Stimulated activated CD4-positive, alpha-beta T cell treated with anti-CD3 and anti-CD28 coated beads, Interleukin-1b, Interleukin-23, amount 100 ng/mL, for 48 hours (primary cell): ENCODE data around the gene CSTB.
A peak's percentile ranks its signal among the peaks of the same experiment; 100 is the strongest.
"Not testable (repeated sequence)": the region's sequence is repeated elsewhere in the genome, so short reads cannot be mapped to it uniquely, and the experiment has no call there.

Experiments
- DNase-seq: peaks from one replicate; pipeline ENCODE4 v3.0.0-alpha.2; 2020

Gene CSTB, protein sequence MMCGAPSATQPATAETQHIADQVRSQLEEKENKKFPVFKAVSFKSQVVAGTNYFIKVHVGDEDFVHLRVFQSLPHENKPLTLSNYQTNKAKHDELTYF

DNA sequence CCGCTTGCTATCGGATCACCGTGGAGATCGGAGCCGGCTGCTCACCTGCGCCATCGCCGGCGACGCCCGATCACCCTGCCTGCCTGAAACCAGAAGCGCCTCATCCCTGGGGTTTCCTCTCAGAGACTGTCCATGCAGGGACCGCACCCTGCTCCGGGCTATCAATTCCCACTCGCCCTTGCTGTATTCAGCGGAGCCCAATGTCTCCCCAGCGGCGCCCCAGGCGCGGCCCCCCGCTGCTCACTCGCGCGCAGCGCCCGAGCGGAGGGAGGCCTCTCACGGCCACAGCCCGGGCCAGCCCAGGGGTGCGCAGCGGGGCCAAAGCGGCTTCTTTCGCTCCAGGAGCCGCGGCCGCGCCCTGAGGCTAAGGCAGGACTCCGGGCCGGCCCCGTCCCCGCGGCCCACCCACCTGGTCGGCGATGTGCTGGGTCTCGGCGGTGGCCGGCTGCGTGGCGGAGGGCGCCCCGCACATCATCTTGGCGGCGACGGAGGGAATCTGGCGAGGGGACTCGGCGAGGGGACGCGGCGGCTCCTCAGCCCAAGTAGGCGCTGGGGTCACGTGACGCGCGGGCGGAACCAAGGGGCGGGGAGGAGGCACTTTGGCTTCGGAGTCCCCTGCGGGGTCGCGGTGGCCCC, at the start of gene CSTB:
Gene CSTB, minus strand, starts transcription at position 514 of the 636 bp plus-strand sequence. Its CDS starts 39 bp downstream, at position 475.
- peak; percentile 74 for DNase-seq

DNA sequence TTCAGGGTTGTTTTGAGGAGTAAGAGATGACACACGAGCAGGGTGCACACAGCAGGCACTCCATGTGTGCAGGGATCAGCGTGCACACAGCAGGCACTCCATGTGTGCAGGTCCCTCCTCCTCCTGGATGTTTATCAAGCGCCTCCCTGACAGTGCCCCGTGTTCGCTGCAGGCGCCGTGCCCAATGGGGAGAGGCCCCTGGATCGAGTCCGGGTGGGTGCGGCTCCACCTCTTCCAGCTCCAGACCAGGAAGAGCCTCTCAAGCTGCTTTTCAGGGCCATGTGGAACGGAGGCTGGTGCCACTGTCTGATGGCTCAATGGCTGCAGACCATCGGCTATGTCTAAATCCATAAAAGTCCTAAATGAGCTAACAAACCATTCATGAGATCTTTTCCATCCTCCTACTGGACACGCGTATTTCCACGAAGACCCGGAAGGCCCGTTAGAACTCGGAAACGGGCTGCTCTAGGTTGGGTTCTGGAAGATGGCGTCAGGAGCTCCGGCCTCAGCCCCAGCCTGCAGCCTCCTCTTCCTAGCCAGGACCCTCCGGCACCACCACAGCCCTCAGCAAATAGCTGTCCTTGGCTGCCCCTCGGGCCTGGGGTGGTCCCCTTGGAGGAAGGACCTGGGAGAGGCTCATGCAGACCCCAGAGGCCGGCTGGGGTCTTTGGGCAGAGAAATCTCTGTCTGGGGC, 49.3 kb upstream of the CSTB start:
- no peak for DNase-seq

DNA sequence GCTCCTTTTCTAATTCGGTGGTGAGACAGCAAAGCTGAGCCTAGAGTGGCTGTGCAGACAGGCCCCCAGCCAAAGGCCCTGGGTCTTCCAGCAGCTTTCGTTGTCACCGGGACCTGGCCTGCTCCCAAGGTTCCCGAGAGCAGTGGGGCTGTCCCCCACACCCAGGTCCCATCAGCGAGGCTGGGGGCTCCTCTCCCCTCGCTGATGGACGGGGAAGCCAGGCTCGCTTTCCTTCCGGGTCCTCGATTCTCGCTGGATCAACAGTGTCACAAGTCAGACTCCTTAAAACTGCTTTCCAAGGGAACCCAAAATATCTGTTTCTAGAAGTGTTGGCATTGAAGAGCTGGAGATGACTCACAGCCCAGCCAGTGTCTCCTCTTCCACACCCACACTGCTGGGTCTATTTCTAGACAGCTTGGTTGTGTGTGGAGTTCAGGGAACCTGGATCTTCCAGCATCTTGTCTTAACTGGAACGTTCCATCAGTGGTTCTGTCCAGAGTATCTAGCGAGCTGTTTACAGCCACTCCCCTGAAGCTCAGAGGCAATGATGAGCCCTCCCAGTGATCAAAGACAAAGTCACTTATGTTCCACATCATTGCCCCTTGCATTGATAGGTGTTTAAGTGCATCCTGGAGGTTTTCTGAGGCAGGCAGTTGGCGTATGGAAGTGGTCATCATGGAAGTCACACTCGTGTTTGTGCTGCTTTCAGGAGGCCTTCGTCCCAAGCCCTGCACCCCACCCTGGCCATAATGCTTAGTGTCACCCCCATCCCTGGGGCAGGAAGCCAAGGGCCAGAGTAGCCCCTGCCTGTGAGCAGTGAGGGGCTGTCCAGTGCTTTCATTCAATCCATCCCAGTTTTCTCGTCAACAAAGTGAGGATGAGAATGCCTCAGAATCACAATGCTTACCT, 48.5 kb upstream of the CSTB start:
- no peak for DNase-seq

DNA sequence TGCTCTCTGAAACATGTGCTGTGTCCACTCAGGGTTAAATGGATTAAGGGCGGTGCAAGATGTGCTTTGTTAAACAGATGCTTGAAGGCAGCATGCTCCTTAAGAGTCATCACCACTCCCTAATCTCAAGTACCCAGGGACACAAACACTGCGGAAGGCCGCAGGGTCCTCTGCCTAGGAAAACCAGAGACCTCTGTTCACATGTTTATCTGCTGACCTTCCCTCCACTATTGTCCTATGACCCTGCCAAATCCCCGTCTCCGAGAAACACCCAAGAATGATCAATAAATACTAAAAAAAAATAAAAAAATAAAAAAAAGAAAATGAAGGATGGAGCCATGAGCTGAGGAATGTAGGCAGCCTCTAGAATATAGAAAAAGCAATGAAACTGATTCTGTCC, 46.6 kb upstream of the CSTB start:
- not testable (repeated sequence) for DNase-seq

DNA sequence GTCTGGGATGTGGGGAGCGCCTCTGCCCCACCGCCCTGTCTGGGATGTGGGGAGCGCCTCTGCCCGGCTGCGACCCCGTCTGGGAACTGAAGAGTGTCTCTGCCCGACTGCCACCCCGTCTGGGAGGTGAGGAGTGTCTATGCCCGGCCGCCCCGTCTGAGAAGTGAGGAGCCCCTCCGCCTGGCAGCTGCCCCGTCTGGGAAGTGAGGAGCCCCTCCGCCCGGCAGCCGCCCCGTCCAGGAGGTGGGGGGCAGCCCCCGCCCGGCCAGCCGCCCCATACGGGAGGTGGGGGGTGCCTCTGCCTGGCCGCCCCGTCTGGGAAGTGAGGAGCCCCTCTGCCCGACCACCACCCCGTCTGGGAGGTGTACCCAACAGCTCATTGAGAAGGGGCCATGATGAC, 46.1 kb upstream of the CSTB start:
- not testable (repeated sequence) for DNase-seq

DNA sequence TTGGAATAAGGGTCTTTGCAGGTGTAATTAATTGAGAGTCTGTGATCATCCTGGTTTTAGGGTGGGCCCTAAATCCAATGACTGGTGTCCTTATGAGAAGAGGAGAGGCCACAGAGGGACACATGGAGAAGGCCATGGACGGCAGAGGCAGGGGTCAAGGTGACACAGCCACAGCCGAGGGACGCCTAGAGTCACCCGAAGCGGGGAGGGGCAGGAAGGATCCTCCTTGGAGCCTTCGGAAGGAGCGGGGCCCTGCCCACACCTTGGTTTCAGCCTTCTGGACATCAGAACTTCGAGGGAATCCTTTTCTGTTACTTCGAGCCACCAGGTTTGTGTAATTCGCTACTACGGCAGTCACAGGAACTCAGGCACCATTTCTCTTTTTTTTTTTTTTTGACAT, 44.4 kb upstream of the CSTB start:
- DNase-seq = no peak

DNA sequence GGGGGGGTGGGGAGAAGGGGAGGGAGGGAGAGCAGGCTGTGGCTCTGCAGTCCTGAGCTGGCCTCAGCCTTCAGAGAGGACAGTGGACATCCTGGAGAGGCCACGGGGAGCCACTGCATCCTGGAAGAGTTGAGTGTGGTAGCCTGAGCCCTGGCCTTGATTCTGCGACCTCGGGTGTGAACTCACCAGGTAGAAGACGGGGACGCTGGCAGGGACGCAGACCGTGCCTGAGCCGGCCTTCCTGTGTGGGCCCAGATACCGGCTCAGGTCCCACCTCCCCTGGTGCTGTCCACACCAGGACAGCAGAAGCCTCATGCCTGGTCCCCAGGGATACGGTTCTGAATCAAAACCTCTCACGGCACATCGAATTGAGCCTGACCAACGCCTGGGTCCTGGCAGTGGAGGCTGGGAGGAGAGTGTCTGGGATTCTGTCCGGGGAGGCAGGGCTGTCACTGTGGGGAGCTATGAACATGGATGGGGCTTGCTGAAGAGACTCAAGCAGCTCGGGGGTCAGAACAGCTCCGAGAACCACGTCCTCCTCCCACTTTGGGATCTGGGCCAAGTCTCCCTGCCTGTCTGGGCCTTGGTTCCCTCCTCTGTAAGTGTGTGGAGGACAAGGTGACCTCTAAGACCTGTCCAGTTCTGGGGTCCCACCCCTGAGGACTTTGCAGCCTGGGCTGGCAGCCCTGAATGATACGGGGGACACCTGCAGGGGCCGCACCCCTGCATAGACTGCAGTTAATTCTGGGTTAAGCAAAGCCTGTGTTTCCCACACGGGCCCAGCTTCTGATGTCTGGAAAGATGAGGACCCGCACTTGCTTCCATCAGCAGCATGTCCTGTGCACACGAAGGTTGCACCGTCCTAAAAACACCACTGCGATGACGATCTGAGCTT, 43.6 kb upstream of the CSTB start:
- no peak for DNase-seq

DNA sequence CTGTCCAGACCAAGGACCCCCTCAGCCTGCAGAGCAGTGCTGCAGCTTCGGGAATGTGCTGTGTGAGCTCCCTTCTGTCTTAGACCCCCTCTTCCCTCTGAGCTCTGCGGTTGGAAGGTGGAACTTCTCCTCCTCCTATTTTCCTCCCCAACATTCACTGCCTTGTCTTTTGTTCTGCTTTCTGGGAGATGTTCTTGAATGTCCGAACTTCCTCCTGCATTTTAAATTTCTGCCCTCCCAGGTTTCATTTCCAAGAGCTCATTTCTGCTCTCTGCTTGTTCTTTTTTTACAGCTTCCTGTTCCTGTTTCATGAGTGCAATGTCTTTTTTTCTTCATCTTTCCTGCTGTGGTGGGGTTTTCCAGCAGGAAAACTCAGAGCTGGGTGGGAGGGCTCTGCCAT, 42.6 kb upstream of the CSTB start:
- DNase-seq = no peak

DNA sequence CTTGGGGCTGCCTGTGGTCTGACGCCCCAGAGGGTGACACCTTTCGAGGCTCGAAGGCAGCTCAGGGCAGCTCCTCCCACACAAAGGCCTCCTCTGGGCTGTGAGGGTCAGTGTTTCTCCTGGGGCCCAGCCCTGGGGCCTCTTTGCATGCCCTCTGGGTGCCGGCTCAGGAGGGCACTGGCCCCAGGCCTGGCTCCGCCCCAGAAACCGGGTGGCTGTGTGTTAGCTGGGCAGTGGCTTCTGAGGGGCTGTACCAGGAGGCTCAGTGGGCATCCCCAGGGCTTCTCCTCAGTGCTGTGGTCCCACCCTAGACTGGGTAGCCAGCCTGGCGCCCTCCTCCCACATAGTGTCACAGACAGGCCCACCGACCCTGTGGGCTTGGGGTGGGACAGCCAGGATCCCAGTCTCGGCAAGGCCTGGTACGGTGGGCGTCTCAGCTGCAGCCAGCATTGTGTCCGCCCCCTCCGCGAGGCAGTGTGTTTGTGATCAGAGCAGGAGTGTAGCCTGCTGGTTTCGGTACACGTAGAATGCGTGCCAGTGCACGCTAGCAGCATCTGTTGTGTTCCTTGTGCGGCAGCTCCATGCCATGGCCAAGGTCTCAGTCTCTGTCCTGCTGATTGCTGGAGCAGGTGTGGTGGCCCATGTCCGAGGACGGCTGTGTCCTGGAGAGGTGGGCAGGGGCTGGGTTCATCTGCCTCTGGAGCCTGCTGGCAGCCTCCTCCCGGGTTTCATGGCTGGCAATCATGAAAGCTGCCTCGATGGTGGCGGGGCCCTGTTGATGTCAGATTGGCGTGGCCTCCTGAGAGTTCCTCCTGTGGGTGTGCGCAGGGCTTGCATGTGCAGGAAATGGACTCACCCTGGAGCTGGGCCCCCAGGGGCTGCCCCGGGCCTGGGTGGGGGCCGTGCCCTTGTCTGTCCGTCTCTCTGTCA, 41.3 kb upstream of the CSTB start:
- no peak for DNase-seq

DNA sequence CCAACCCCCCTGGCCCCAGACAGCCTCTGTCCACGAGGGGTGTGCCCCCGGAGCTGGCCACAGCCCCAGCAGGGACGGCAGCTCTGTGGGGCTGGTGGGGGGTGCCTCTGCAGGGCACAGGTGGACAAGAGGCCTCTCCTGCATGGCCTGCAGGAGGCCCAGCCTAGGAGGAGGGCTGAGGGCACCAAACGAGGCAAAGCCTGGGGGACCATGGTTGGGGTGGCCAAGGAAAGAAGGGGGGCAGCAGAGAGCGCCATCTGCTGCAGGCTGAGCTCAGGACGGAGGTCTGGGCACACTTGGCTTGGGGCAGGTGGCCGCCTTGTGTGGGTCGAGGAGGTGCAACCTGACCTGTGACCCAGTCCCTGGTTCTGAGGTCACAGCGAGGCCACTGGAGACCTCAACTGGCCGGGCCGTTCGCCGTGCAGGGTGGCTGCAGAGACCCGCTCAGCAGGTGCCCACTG, 40.5 kb upstream of the CSTB start:
- no peak for DNase-seq

DNA sequence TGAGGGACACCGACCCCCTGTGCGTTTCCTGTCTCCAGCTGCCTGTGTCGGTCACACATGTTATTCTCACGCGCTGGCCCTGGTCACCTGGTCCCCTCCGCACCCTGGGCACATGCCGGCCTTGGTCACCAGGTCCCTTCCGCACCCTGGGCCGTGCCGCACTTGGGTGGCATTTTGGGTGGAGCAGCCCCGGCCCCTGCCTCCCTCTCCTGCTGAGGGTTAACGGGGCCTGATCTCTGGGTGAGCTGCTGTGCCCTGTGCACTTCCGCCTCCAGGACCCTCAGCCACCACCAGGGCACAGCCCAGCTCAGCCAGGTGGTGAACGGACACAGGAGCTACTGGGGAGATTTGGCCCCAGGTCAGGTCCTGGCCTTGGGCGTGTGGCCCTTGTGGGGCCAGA, 39.9 kb upstream of the CSTB start:
- DNase-seq = no peak

DNA sequence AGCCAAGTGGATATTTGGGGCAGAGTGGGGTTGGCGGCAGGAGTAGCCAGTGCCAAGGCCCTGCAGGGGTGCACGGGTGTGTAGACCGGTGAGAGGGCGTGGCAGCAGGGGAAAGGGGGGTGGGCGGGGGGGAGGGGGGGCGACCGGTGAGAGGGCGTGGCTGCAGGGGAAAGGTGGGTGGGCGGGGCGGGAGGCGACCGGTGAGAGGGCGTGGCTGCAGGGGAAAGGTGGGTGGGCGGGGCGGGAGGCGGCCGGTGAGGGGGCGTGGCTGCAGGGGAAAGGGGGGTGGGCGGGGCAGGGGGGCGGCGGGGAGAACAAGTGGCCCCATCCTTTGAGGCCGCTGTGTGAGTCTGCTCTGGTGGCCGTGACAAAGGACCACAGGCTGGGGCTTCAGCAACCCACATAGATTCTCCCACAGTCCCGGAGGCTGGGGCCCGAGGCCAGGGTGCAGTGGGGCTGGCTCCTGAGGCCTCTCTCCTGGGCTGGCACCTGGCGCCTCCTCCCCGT, 39.1 kb upstream of the CSTB start:
- no peak for DNase-seq

DNA sequence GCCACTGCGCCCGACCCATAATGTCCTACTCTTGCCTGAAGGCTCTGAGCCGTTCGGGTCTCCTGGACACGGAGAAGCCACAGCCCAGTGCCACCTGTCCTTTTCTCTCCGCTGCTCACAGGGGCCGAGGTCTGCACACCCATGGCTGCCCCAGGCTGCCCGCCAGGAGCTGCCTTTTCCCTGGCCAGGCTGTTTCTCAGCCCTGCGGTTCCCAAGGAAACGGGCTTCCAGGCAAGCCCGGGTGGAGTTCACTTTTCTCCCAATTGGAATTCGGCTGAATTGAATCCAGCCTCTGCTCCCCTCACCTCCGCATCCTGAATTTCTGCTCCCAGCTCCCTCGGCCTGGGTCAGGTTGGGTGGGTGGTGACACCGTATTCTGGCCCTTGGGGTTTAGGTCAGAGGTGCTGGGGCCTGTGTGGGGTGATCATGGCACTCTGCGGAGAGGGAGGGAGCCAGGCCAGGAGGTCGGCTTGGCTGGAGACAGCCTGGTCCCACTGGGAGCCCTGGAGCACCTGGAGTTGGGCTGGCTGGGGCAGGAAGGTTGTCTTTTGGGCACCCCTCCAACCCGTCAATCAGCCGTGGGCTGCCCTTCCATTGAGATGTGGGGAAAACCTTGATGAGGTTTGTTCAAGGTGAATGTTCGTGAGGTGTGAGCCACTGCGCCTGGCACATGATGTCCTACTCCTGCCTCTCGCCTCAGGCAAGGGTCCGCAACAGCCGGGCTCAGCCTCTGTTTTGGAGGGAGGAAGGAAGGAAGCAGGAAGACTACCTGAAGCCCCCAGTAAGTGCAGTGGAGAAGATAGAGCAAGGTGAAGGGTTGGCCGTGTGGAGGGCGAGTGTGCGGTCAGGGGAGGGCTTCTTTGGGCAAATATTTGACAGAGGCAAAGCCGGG, 38.4 kb upstream of the CSTB start:
- no peak for DNase-seq

DNA sequence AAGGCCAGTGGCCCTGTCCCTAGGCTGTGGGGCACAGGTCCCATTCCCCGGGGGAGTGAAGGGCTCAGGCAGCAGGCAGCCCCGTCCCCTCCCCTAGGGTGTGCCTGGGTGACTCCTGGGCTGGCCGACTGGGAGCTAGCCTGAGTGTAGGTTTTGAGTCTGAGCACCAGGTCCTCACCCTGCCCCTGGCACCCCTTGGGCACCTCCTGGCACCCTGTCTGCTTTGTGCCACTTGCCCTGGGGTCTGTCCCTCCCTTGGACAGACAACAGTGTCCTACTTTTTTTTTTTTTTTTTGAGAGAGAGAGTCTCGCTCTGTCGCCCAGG, 37.5 kb upstream of the CSTB start:
- no peak for DNase-seq

DNA sequence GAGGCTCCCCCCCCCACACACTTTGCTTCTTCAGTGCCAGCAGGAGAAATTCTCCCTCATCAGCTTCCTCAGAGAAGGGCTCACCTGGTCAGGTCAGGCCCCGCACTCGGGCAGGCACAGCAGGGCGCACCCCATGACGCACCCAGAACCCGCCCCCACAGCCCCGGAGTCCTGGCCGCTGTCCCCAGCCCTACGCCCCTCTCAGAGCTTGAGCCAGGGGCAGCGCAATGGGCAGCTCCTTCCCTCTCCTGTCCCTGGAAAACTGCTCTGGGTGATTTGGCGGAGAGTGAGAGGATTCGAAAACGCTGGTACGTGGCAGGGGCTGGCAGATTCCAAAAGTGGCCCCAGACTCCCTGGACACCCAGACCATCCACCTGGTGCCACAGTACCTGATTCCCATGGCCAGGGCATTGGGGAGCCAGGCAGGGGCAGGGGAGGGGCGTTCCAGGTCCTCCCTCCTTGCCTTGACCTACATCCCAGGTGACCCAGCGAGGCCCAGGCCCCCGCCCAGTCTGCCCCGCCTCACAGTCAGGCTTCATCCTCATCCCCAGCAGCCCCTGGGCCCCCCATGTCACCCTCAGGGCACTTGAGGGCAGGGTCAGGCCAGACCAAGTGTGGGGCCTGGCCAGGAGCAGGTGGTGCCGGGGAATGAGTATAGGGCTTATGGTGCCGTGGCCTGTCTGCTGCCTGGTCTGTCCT, 37.0 kb upstream of the CSTB start:
- no peak for DNase-seq

DNA sequence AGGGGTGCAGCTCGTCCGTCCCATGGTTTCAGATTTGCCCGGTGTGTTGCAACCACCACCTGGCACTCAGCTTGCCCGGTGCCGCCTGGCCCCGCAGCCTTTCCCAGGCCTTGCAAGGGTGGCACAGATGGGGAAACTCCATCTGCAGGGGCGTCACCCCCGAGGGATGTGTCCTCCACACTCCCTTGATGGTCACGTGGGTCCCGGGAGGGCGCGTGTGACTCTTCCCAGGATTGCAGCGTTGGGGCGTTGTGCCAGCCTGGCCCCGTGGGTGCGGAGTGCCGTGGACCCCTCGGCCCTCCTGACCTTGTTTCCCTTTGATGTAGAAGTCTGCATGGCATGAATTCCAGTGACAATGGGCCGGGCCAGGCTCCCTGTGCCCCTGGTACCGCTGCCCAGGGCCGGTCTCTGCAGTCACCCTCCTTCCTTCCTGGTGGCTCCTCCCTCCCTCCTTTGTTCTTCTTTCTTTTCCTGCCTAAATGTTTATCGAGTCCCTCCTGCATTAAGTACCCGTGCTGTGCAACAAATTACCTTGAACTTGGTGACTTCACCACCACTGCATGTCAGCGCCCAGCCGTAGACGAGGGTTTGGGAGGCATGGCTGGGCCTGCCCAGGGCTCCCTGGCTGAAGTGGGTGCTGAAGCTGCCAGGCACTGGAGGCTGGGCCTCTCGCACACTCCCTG, 36.2 kb upstream of the CSTB start:
- no peak for DNase-seq

DNA sequence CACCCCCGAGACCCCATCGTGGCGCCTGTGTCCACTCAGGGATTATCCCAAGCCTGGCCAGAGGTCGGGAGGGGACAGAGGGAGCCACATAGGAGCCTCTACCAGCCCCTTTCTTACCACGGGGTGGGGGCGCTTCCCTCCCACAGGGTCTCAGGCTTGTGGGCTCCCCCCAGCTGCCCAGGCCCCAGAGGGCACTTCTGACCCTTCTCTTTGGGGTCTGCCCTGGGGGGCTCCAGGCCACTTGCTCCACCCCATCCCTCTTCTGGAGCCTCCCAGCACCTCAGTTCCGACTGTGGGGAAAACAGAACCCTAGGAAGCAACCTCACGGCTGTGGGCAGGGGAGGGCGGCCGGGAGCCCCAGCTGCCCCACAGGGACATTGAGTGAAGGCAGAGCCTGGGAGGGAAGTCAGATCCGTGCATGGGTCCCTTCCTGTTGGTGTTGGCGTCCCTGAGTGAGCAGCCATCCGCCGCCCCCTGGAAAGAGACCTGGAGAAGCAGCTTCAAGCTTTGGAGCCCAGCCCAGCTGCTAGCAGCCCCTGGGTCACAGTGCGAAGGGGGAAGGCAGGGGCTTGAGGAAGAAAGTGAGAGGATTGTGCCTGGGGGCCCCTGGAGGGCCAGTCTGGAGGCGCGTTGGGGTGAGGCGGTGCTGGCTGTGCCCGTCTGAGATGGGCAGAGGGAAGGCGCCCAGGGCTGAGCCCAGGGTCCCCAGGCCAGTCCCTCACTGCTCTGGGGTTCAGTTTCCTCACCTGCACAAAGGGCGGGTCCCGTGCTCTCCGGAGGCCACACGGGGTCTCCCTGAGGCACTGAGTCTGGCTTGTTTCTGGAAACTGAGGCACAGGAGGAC, 35.4 kb upstream of the CSTB start:
- no peak for DNase-seq
